HCT116 (cell line): ENCODE results near the gene SMIM45.

Source experiments
- ATAC-seq: fragments of 200-7000 bp; cut with Tn5 transposase; 2 replicates; pipeline ENCODE4 v1.9.1; 2020; ENCODE audit warnings: mild to moderate bottlenecking, moderate library complexity
- BruUV-seq: library from RNA; stranded (reverse); fragments of 400-500 nt; replicated peaks from 2 replicates; lab custom pipeline; 2021; lab: Mats Ljungman, UMichigan
- CTCF ChIA-PET: fragments of 300-600 bp; sonication (Branson Sonifier 250); formaldehyde crosslinking; loops from one replicate; lab custom pipeline; 2021; ENCODE audit warnings: antibody characterized with exemption; lab: Charles Lee
- POLR2A ChIA-PET: fragments of 300-600, 350-600 bp; sonication (Branson Sonifier 250); formaldehyde crosslinking; loops from one replicate; lab custom pipeline; 2021; ENCODE audit warnings: antibody characterized with exemption; lab: Charles Lee
- RAD21 ChIA-PET, 2 experiments: fragments of 300-600 bp; sonication (Branson Sonifier 250); formaldehyde crosslinking; loops; one replicate each; lab custom pipeline; 2023; ENCODE audit warnings: low total read pairs in 2 of 2; ENCODE audit not compliant: uncharacterized antibody in 2 of 2, unreplicated experiment in 2 of 2, low non-redundant PET in 1 of 2; lab: Charles Lee
- DNase-seq: peaks from one replicate; pipeline ENCODE4 v3.0.0-alpha.2; 2010; ENCODE audit warnings: low read depth, low spot score
- H2AFZ ChIP-seq: fragments of 200-600 bp; shearing (Covaris generic), sonication (generic); 2 replicates; pipeline ENCODE4 v1.6.1; 2017; ENCODE audit warnings: low read depth, mixed run types, mixed read lengths, antibody characterized with exemption, low read length; ENCODE audit not compliant: poor library complexity, severe bottlenecking
- H3K27ac ChIP-seq: 2 replicates; pipeline ENCODE4 v1.5.1; 2012; ENCODE audit warnings: low read depth, low read length
- H3K27me3 ChIP-seq: fragments of 200-600 bp; sonication (generic); 2 replicates; pipeline ENCODE4 v1.6.1; 2016; ENCODE audit warnings: mixed run types, low read length, mixed read lengths; ENCODE audit not compliant: insufficient read depth
- H3K36me3 ChIP-seq, 2 experiments: fragments of 200-500 bp in 1 of 2; fragments of 200-600 bp in 1 of 2; sonication (Bioruptor generic) in 1 of 2; sonication (generic) in 1 of 2; 2 replicates each; pipeline versions ENCODE4 v1.5.1 to v1.6.1; 2014 to 2016; ENCODE audit warnings: low read length in 2 of 2, inconsistent platforms in 1 of 2, mixed read lengths in 1 of 2, mixed run types in 1 of 2; ENCODE audit not compliant: insufficient read depth in 2 of 2, control insufficient read depth in 1 of 2
- H3K4me1 ChIP-seq, 2 experiments: fragments of 200-600 bp in 1 of 2; sonication (generic) in 1 of 2; 2 replicates each; pipeline versions ENCODE4 v1.5.1 to v1.6.1; 2012 to 2017; ENCODE audit warnings: low read length in 2 of 2, inconsistent platforms in 1 of 2, mild to moderate bottlenecking in 1 of 2, mixed read lengths in 1 of 2, mixed run types in 1 of 2, moderate library complexity in 1 of 2; ENCODE audit not compliant: insufficient read depth in 2 of 2, control insufficient read depth in 1 of 2
- H3K4me2 ChIP-seq: fragments of 200-600 bp; sonication (generic); 2 replicates; pipeline ENCODE4 v1.6.1; 2017; ENCODE audit warnings: mixed run types, low read length, mixed read lengths
- H3K4me3 ChIP-seq, 2 experiments: fragments of 200-600 bp in 1 of 2; sonication (generic) in 1 of 2; replicated peaks in 1 of 2; 2 replicates each; pipeline ENCODE4 v1.5.1; 2011 to 2016; ENCODE audit warnings: low read length in 2 of 2, control low read depth in 1 of 2, low read depth in 1 of 2, mild to moderate bottlenecking in 1 of 2, mixed read lengths in 1 of 2, mixed run types in 1 of 2
- H3K79me2 ChIP-seq: fragments of 200-600 bp; sonication (generic); 2 replicates; pipeline ENCODE4 v1.6.1; 2017; ENCODE audit warnings: mild to moderate bottlenecking, mixed run types, low read length, moderate library complexity, mixed read lengths; ENCODE audit not compliant: insufficient read depth
- H3K9ac ChIP-seq: fragments of 200-600 bp; sonication (generic); 2 replicates; pipeline ENCODE4 v1.6.1; 2016; ENCODE audit warnings: low read length, mixed read lengths
- H3K9me2 ChIP-seq: fragments of 200-600 bp; sonication (generic), shearing (Covaris generic); 2 replicates; pipeline ENCODE4 v1.6.1; 2017; ENCODE audit warnings: mixed run types, mild to moderate bottlenecking, moderate library complexity; ENCODE audit not compliant: insufficient read depth
- H3K9me3 ChIP-seq, 2 experiments: fragments of 200-500 bp in 1 of 2; fragments of 200-600 bp in 1 of 2; sonication (Bioruptor generic) in 1 of 2; sonication (generic) in 1 of 2; 2 replicates each; pipeline ENCODE4 v1.6.1; 2014 to 2017; ENCODE audit warnings: low read length in 2 of 2, mixed read lengths in 2 of 2, inconsistent platforms in 1 of 2, low read depth in 1 of 2, mild to moderate bottlenecking in 1 of 2, mixed run types in 1 of 2, moderate library complexity in 1 of 2; ENCODE audit not compliant: control insufficient read depth in 1 of 2, insufficient read depth in 1 of 2
- H4K20me1 ChIP-seq: fragments of 200-600 bp; sonication (generic), shearing (Covaris generic); 2 replicates; pipeline ENCODE4 v1.6.1; 2017; ENCODE audit warnings: mixed run types, mild to moderate bottlenecking, moderate library complexity; ENCODE audit not compliant: insufficient read depth
- CBX3 ChIP-seq: IDR thresholded peaks from 2 replicates; pipeline ENCODE4 v1.6.1; 2012; ENCODE audit warnings: low read depth
- CEBPB ChIP-seq: IDR thresholded peaks from 2 replicates; pipeline ENCODE4 v1.6.1; 2012; ENCODE audit warnings: low read depth
- EGR1 ChIP-seq: IDR thresholded peaks from 2 replicates; pipeline ENCODE4 v1.6.1; 2012; ENCODE audit warnings: low read depth
- EZH2 ChIP-seq: fragments of 200-600 bp; sonication (generic); IDR thresholded peaks from 2 replicates; pipeline ENCODE4 v1.6.1; 2017; ENCODE audit warnings: antibody characterized with exemption, mixed run types
- EZH2phosphoT487 ChIP-seq: fragments of 200-600 bp; IDR thresholded peaks from 2 replicates; pipeline ENCODE4 v1.6.1; 2018; ENCODE audit warnings: antibody characterized with exemption, borderline replicate concordance
- FOSL1 ChIP-seq: IDR thresholded peaks from 2 replicates; pipeline ENCODE4 v1.6.1; 2012; ENCODE audit warnings: low read depth
- POLR2A ChIP-seq: IDR thresholded peaks from 2 replicates; pipeline ENCODE4 v1.7.0; 2011; ENCODE audit warnings: borderline replicate concordance; ENCODE audit not compliant: insufficient read depth, insufficient read length; ENCODE audit errors: extremely low read depth
- RAD21 ChIP-seq: IDR thresholded peaks from 2 replicates; pipeline ENCODE4 v1.6.1; 2012; ENCODE audit warnings: low read depth, mild to moderate bottlenecking
- REST ChIP-seq: IDR thresholded peaks from 2 replicates; pipeline ENCODE4 v1.6.1; 2012; ENCODE audit warnings: low read depth
- SIN3A ChIP-seq: IDR thresholded peaks from 2 replicates; pipeline ENCODE4 v1.6.1; 2012; ENCODE audit warnings: low read depth
- SP1 ChIP-seq: IDR thresholded peaks from 2 replicates; pipeline ENCODE4 v1.6.1; 2012; ENCODE audit warnings: low read depth
- SRF ChIP-seq: IDR thresholded peaks from 2 replicates; pipeline ENCODE4 v1.6.1; 2012; ENCODE audit warnings: low read depth
- TCF7L2 ChIP-seq: IDR thresholded peaks from 2 replicates; pipeline ENCODE4 v1.7.0; 2011; ENCODE audit warnings: borderline replicate concordance, inconsistent platforms; ENCODE audit not compliant: insufficient read depth, insufficient read length; ENCODE audit errors: extremely low read depth
- ZBTB33 ChIP-seq: IDR thresholded peaks from 2 replicates; pipeline ENCODE4 v1.6.1; 2011; ENCODE audit warnings: mild to moderate bottlenecking, low read length, moderate library complexity; ENCODE audit not compliant: insufficient replicate concordance; ENCODE audit errors: extremely low read depth
- ZFX ChIP-seq: fragments of 450-650 bp; IDR thresholded peaks from 2 replicates; pipeline ENCODE4 v1.6.1; 2017
- ZNF274 ChIP-seq: fragments of 200-500 bp; sonication (Bioruptor generic); IDR thresholded peaks from 2 replicates; pipeline ENCODE4 v1.6.1; 2014; ENCODE audit warnings: mild to moderate bottlenecking, low read depth, low read length, inconsistent platforms
- intact Hi-C: fragments of 100-400 bp; cut with micrococcal nuclease; formaldehyde crosslinking; loops from 2 replicates; pipeline ENCODE4 v1.10.0; 2022
- TF ChIP-seq, protein P1 (sequence below): IDR thresholded peaks from 2 replicates; pipeline ENCODE4 v1.6.1; 2012
- TF ChIP-seq, protein P2 (sequence below), 3 experiments: fragments of 200-600 bp in 1 of 3; sonication (generic) in 1 of 3; IDR thresholded peaks in 2 of 3; conservative IDR thresholded peaks in 1 of 3; 2 replicates each; pipeline ENCODE4 v1.5.1; 2012 to 2017; ENCODE audit warnings: low read depth in 2 of 3, low read length in 2 of 3, antibody characterized with exemption in 1 of 3, borderline replicate concordance in 1 of 3, control low read depth in 1 of 3, mild to moderate bottlenecking in 1 of 3, mixed read lengths in 1 of 3, mixed run types in 1 of 3, moderate library complexity in 1 of 3; ENCODE audit not compliant: insufficient read depth in 1 of 3

SMIM45 gene

GRCh38 chr22:41906822-41907221 is 45.1 kb upstream of the SMIM45 start:
- peaks cover 5 to 7% of the 10 kb centered on the region in 2 experiments; a peak in 2 of 4 replicates for H3K36me3 ChIP-seq
- H3K9me2 ChIP-seq = no peaks in the 10 kb centered on the region
- ATAC-seq = no peak
- no peak overlapping the region for H3K4me2 ChIP-seq
- CTCF ChIA-PET = no interaction called here
- H3K79me2 ChIP-seq = no peaks in the 10 kb centered on the region
- no peak overlapping the region for H3K4me3 ChIP-seq
- intact Hi-C loops = no loop called here
- H4K20me1 ChIP-seq = no peaks in the 10 kb centered on the region
- RAD21 ChIA-PET = no interaction called here
- TSS peak; percentile 49 for BruUV-seq
- POLR2A ChIA-PET = no interaction called here
- no peak for DNase-seq
- TF ChIP-seq SP1 = no peak
- TF ChIP-seq CBX3 = no peak
- TF ChIP-seq SIN3A = no peak
- TF ChIP-seq ZBTB33 = no peak
- no peak for TF ChIP-seq EZH2phosphoT487
- TF ChIP-seq TCF7L2 = no peak
- no peak for TF ChIP-seq EGR1
- TF ChIP-seq, protein P1, sequence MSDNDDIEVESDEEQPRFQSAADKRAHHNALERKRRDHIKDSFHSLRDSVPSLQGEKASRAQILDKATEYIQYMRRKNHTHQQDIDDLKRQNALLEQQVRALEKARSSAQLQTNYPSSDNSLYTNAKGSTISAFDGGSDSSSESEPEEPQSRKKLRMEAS = no peak
- no peak for TF ChIP-seq CEBPB
- TF ChIP-seq POLR2A = no peak
- TF ChIP-seq ZFX = no peak
- no peak for TF ChIP-seq EZH2
- no peak for TF ChIP-seq FOSL1
- no peak for TF ChIP-seq ZNF274
- TF ChIP-seq REST = no peak
- no peak for TF ChIP-seq RAD21
- no peak for TF ChIP-seq SRF
- TF ChIP-seq, protein P2, sequence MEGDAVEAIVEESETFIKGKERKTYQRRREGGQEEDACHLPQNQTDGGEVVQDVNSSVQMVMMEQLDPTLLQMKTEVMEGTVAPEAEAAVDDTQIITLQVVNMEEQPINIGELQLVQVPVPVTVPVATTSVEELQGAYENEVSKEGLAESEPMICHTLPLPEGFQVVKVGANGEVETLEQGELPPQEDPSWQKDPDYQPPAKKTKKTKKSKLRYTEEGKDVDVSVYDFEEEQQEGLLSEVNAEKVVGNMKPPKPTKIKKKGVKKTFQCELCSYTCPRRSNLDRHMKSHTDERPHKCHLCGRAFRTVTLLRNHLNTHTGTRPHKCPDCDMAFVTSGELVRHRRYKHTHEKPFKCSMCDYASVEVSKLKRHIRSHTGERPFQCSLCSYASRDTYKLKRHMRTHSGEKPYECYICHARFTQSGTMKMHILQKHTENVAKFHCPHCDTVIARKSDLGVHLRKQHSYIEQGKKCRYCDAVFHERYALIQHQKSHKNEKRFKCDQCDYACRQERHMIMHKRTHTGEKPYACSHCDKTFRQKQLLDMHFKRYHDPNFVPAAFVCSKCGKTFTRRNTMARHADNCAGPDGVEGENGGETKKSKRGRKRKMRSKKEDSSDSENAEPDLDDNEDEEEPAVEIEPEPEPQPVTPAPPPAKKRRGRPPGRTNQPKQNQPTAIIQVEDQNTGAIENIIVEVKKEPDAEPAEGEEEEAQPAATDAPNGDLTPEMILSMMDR (IDR thresholded peaks at IDR 0.05 in 2 of 3, conservative IDR thresholded peaks at IDR 0.05 in 1 of 3; ENCODE audit: borderline replicate concordance in 1 of 3, insufficient read depth in 1 of 3, low read depth in 2 of 3, low read length in 2 of 3) = no peak
- TF ChIP-seq, all 23 proteins: peak for 0
- no peaks in the 10 kb centered on the region; a peak in 1 of 4 replicates for H3K4me1 ChIP-seq
- H3K9me3 ChIP-seq = no peaks in the 10 kb centered on the region
- no peak overlapping the region for H3K27ac ChIP-seq
- H3K9ac ChIP-seq = no peak overlapping the region
- H3K27me3 ChIP-seq = no peaks in the 10 kb centered on the region
- no peak overlapping the region for H2AFZ ChIP-seq
